ENCODE results near the gene LRP2BP.
A peak's percentile ranks its signal among the peaks of the same experiment; 100 is the strongest.

GRCh38 chr4:185425647-185426352 lies 30.1 kb upstream of the LRP2BP start, which contains the start of gene UFSP2:
- TF ChIP-seq EP300 (IDR thresholded peaks at IDR 0.05) = peak; percentile 24
- peak; percentile 74 to 76 for TF ChIP-seq POLR2A (IDR thresholded peaks at IDR 0.05)
- peak; percentile 69 for TF ChIP-seq POLR2AphosphoS5 (IDR thresholded peaks at IDR 0.05)

Data from gastroesophageal sphincter (tissue), 2 donors.